ENCODE measurements around the gene TEAD1.

The TEAD1 gene

DNA sequence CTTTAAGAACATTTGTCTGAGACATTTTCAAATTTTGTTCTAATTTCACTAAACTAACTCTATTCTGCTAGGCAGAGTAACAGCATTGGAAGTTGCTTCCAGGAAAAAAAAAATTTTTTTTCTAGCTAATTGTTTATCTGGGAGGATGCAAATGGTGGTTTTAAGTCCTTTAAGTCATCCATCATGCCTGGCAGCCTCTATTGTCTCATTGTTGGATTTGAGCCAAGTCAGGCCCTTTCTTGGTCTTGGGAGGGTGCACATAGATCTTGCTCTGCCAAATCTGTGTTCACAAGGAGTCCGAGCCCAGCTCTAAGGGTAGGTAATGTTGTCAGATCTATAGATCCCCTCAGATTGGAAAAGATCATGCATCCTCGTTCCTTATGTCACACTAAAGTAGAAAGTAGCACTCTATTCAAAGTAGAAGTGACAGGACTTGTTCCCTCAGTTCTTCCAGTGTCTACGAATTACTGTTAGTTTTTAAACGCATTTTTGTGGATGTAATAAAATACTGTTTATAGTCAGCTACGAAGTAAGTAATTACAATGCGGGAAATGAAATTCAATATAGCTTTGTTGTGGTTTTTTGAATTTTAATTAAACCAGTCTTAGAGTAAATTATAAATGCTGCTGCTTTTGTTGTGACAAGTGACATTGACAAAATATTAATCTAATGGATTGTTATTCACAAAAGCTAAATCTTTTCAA is 168.9 kb downstream of the TEAD1 start:
- TF ChIP-seq, protein P1, sequence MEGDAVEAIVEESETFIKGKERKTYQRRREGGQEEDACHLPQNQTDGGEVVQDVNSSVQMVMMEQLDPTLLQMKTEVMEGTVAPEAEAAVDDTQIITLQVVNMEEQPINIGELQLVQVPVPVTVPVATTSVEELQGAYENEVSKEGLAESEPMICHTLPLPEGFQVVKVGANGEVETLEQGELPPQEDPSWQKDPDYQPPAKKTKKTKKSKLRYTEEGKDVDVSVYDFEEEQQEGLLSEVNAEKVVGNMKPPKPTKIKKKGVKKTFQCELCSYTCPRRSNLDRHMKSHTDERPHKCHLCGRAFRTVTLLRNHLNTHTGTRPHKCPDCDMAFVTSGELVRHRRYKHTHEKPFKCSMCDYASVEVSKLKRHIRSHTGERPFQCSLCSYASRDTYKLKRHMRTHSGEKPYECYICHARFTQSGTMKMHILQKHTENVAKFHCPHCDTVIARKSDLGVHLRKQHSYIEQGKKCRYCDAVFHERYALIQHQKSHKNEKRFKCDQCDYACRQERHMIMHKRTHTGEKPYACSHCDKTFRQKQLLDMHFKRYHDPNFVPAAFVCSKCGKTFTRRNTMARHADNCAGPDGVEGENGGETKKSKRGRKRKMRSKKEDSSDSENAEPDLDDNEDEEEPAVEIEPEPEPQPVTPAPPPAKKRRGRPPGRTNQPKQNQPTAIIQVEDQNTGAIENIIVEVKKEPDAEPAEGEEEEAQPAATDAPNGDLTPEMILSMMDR (IDR thresholded peaks at IDR 0.05; ENCODE audit: insufficient read depth, low read depth, low read length, missing control alignments): no peak
- peak; percentile 48 for DNase-seq (ENCODE audit: low read depth)
- no peak overlapping the region for H3K4me3 ChIP-seq (ENCODE audit: low read depth, low read length)

DNA sequence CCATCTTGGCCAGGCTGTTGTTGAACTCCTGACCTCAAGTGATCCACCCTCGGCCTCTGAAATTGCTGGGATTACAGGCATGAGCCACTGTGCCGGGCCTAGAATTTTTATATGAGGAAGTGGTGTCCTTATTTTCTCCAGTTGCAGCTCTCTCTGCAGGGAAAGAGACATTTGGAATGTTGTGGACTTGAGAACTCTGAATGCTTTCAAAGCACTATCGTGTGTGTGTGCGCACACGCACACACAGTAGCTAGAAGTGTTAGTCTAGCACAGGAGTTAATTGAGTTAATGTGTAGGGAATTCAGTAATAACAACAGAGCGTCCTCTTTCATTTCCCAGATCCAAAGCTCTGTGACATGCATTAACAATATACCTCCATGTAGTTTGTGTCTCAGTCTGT is 170.9 kb downstream of the TEAD1 start:
- no peak overlapping the region for H3K4me3 ChIP-seq (ENCODE audit: low read depth, low read length)
- DNase-seq (ENCODE audit: low read depth): no peak
- TF ChIP-seq, protein P1 (IDR thresholded peaks at IDR 0.05; ENCODE audit: insufficient read depth, low read depth, low read length, missing control alignments): no peak

DNA sequence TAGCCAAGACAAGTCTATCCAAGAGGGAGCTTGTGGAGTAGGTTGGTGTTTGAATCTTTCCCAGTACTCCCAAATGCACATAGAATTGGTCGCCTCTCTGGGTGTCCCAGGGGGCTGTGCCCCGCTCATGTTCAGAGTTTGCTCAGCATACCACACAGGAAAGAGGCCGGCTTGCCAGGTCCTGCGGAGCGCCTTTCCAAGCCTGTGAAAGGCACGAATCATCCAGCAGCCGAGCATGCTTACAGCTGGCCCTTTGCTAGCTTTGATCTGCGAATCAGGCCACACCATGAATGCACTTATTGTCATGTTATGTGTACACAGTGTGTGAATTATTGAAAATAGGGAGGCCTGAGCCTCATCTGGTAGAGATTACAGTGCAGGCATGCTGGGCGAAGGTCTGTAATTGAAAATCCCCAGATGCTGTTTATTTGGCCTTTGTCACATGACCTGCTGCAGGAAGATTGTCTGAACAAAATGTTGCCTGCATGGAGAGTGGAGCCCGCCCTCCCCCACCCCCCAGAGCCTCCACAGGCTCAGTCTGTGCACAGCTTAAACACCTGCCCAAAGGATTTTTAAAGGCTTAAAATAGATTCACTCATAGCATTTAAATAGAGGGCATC is 171.6 kb downstream of the TEAD1 start:
- no peak overlapping the region for H3K4me3 ChIP-seq (ENCODE audit: low read depth, low read length)
- DNase-seq (ENCODE audit: low read depth): no peak
- TF ChIP-seq, protein P1 (IDR thresholded peaks at IDR 0.05; ENCODE audit: insufficient read depth, low read depth, low read length, missing control alignments): no peak

DNA sequence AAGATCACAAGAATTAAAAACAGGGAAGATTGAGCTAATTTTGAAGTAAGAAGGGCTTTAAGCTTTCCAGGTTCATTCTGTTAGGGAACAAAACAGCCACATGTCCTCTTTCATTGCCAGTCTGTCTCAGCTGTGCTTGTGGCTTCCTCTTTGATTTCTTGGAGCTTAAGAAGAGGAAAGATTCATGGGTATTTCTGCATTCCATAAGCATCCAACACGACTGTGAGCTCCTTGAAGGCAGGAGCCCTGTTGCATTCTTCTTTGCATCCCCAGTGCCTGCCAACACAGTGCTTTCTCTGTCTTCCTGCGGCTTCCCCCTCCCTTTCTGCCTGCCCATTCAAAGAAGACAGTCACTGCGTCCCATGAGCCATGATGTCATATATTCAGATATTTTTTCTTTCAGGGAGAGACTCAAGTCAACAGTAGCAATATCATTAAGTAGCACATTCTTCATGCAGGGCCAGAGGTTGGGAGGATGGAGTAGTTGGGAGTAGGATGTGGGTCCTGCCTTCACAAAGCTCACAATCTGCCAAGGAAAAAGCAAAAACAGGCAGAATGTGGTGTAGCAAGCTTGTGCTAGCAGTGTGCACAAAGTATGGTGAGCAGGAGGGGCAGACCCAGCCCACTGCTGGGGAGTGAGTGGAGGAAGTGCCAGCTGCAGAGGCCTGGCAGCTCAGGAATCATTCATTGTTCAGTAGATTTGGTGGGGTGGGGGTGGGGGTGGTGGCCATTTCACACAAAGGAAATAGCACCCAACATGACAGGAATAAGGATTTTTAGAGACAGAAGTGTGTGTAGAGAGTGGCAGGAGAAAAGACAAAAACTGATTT is 172.8 kb downstream of the TEAD1 start:
- TF ChIP-seq, protein P1 (IDR thresholded peaks at IDR 0.05; ENCODE audit: insufficient read depth, low read depth, low read length, missing control alignments): no peak
- H3K4me3 ChIP-seq (ENCODE audit: low read depth, low read length): no peak overlapping the region
- no peak for DNase-seq (ENCODE audit: low read depth)

DNA sequence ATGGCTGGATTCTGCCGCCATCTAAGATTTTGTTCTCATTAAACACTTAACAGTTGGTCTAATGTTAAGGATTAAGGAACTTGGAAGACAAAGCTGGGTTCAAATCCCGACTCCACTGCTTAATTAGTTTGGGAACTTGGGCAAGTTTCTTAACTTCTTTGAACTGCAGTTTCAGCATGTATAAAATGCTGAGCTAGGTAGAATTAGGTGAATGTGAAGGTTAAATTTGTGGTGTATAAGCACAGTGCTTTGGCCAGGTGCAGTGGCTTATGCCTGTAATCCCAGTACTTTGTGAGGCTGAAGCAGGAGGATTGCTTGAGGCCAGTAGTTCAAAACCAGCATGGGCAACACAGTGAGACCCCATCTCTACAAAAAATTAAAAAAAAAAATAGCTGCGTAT is 174.2 kb downstream of the TEAD1 start:
- no peak overlapping the region for H3K4me3 ChIP-seq (ENCODE audit: low read depth, low read length)
- TF ChIP-seq, protein P1 (IDR thresholded peaks at IDR 0.05; ENCODE audit: insufficient read depth, low read depth, low read length, missing control alignments): no peak
- DNase-seq (ENCODE audit: low read depth): no peak

DNA sequence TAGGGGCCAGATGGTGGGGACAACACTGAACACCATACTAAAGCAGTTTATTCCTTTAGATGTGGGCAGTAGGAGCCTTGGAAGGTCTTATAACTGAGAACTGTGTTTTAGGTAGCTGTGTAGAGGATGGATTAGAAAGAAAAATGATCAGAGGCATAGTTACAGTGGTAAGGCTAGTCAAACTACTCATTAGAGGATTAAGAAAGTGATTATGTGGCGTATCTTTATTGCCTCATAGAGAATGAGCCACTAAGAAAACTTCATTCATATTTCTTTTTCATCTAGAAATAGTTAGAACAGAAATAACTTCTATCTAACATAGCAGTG is 179.1 kb downstream of the TEAD1 start:
- H3K4me3 ChIP-seq (ENCODE audit: low read depth, low read length): no peak overlapping the region
- TF ChIP-seq, protein P1 (IDR thresholded peaks at IDR 0.05; ENCODE audit: insufficient read depth, low read depth, low read length, missing control alignments): no peak
- DNase-seq (ENCODE audit: low read depth): no peak

All from GM12865 (cell line).